ENCODE data around the gene PCDHGA1. TPM values are rescaled to one million over a fixed set of nuclear protein-coding genes. Genes with fewer than 3 reads are reported as not detected.
"Not testable (repeated sequence)": the region's sequence is repeated elsewhere in the genome, so short reads cannot be mapped to it uniquely, and the experiment has no call there.

The PCDHGA1 gene
- total and polyA plus RNA-seq, 10 donors: 0.04 to 0.52 (median 0.25) TPM; not detected in 1

DNA sequence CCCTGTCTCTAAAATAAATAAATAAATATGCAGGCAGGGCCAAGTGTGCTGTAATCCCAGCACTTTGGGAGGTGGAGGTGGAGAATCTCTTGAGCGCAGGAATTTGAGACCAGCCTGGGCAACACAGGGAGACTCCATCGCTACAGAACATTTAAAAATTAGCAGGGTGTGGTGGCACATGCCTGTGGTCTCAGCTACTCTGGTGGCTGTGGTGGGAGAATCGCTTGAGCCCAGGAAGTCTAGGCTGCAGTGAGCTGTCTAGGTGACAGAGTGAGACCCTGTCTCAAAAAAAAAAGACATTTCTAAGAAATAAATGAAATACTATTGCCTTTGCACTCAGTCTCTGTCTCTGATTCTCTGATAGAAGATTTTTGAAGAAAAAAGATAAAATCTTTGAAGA lies 81.3 kb downstream of the PCDHGA1 start:
- Histone ChIP-seq H3K36me3 (peaks cover 0 to 6% (median 0%) of the 10 kb centered on the region in 6 donors), H3K4me1 (peaks cover 0 to 21% (median 2%) of the 10 kb centered on the region in 6 donors), H3K27ac (no peak overlapping the region), H3K9me3 (peaks cover 4 to 98% (median 91%) of the 10 kb centered on the region in 8 donors), H3K4me3 (no peak overlapping the region), H3K27me3 (replicated peaks in 1 of 7) (peaks cover 0 to 99% (median 38%) of the 10 kb centered on the region in 7 donors)
- DNase-seq: no peak
- intact Hi-C loops (cut with DNase I; ENCODE audit: low total_unique reads): no loop called here
- TF ChIP-seq, protein P1, sequence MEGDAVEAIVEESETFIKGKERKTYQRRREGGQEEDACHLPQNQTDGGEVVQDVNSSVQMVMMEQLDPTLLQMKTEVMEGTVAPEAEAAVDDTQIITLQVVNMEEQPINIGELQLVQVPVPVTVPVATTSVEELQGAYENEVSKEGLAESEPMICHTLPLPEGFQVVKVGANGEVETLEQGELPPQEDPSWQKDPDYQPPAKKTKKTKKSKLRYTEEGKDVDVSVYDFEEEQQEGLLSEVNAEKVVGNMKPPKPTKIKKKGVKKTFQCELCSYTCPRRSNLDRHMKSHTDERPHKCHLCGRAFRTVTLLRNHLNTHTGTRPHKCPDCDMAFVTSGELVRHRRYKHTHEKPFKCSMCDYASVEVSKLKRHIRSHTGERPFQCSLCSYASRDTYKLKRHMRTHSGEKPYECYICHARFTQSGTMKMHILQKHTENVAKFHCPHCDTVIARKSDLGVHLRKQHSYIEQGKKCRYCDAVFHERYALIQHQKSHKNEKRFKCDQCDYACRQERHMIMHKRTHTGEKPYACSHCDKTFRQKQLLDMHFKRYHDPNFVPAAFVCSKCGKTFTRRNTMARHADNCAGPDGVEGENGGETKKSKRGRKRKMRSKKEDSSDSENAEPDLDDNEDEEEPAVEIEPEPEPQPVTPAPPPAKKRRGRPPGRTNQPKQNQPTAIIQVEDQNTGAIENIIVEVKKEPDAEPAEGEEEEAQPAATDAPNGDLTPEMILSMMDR (IDR thresholded peaks at IDR 0.05 in 8 of 11, conservative IDR thresholded peaks at IDR 0.05 in 3 of 11): no peak
- no peak for TF ChIP-seq POLR2A (IDR thresholded peaks at IDR 0.05)
- TF ChIP-seq POLR2AphosphoS5 (IDR thresholded peaks at IDR 0.05): no peak
- WGBS, 5 donors: 60 to 82% (median 73%) methylated on average over 3 of the region's 3 CpGs

DNA sequence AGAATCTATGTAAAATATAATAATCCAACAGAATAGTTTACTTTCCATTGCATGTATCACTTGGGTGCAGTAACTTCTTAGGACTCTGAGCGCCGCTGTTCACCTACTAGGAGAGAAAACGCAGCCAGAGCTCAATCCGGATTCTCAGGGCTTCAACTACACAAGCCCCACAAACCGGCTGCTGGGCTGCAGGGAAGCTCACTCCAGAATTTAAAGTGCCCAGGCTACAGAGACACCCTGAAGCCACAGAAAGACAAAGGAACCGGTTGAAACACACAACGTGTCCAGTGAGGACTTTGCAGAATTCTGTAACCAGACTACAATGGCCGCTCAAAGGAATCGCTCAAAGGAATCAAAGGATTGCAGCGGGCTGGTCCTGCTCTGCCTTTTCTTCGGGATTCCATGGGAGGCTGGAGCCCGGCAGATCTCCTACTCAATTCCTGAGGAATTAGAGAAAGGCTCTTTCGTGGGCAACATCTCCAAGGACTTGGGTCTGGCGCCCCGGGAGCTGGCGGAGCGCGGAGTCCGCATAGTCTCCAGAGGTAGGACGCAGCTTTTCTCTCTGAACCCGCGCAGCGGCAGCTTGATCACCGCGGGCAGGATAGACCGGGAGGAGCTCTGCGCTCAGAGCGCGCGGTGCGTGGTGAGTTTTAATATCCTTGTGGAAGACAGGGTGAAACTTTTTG lies 82.7 kb downstream of the PCDHGA1 start, which contains the start of gene PCDHGA10:
TSS of gene PCDHGA10 (plus strand) at position 134 of the 686 bp plus-strand sequence. CDS start at position 323, 189 bp downstream.
- no peak for TF ChIP-seq POLR2AphosphoS5 (IDR thresholded peaks at IDR 0.05)
- TF ChIP-seq, protein P1 (IDR thresholded peaks at IDR 0.05 in 8 of 11, conservative IDR thresholded peaks at IDR 0.05 in 3 of 11): peak in 9 of 11 experiments; percentile 3 to 65 (median 44)
- peaks cover 0 to 21% (median 5%) of the 10 kb centered on the region in 6 donors for H3K4me1 ChIP-seq
- DNase-seq: no peak
- H3K9me3 ChIP-seq: peaks cover 4 to 98% (median 88%) of the 10 kb centered on the region in 8 donors
- 12 to 16% (median 14%) methylated on average over 25 to 31 of the region's 31 CpGs for WGBS, 5 donors
- H3K27ac ChIP-seq: no peak within 1 kb of the TSS
- H3K36me3 ChIP-seq: peaks cover 0 to 6% (median 0%) of the 10 kb centered on the region in 6 donors
- intact Hi-C loops (cut with DNase I; ENCODE audit: low total_unique reads): no loop called here
- H3K4me3 ChIP-seq: peak within 1 kb of the TSS; percentile 11 to 60 (median 32)
- peaks cover 0 to 99% (median 30%) of the 10 kb centered on the region in 7 donors for H3K27me3 ChIP-seq (replicated peaks in 1 of 7)

DNA sequence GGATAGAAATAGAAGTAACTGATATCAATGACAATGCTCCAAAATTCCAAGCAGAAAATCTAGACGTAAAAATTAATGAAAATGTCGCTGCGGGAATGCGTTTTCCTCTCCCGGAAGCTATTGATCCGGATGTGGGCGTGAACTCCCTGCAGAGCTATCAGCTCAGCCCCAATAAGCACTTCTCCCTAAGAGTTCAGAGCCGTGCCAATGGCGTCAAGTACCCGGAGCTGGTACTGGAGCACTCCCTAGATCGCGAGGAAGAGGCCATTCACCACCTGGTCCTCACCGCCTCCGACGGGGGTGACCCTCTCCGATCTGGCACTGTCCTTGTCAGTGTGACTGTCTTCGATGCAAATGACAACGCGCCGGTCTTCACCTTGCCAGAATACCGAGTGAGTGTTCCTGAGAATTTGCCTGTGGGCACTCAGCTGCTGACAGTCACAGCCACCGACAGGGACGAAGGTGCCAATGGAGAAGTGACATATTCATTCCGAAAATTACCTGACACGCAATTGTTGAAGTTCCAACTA lies 83.3 kb downstream of the PCDHGA1 start:
- Histone ChIP-seq H3K27ac (no peak overlapping the region), H3K9me3 (peaks cover 4 to 98% (median 88%) of the 10 kb centered on the region in 8 donors), H3K4me3 (peak overlapping the region; percentile 11 to 60 (median 32)), H3K4me1 (peaks cover 0 to 21% (median 5%) of the 10 kb centered on the region in 6 donors), H3K36me3 (peaks cover 0 to 6% (median 0%) of the 10 kb centered on the region in 6 donors), H3K27me3 (replicated peaks in 1 of 7) (peaks cover 0 to 99% (median 28%) of the 10 kb centered on the region in 7 donors)
- intact Hi-C loops (cut with DNase I; ENCODE audit: low total_unique reads): no loop called here
- TF ChIP-seq POLR2A (IDR thresholded peaks at IDR 0.05) (no peak), POLR2AphosphoS5 (IDR thresholded peaks at IDR 0.05) (no peak)
- TF ChIP-seq, protein P1 (IDR thresholded peaks at IDR 0.05 in 8 of 11, conservative IDR thresholded peaks at IDR 0.05 in 3 of 11): no peak
- DNase-seq: no peak
- WGBS, 5 donors: 15 to 21% (median 17%) methylated on average over 25 of the region's 25 CpGs

DNA sequence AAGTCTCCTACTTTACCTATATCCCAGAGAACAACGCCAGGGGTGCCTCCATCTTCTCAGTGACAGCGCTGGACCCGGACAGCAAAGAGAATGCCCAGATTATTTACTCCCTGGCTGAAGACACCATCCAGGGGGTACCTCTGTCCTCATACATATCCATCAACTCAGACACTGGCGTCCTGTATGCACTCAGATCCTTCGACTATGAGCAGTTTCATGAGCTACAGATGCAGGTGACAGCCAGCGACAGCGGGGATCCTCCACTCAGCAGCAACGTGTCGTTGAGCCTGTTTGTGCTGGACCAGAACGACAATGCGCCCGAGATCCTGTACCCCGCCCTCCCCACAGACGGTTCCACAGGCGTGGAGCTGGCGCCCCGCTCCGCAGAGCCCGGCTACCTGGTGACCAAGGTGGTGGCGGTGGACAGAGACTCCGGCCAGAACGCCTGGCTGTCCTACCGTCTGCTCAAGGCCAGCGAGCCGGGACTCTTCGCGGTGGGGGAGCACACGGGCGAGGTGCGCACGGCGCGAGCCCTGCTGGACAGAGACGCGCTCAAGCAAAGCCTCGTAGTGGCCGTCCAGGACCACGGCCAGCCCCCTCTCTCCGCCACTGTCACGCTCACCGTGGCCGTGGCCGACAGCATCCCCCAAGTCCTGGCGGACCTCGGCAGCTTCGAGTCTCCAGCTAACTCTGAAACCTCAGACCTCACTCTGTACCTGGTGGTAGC lies 84.4 kb downstream of the PCDHGA1 start:
- WGBS, 5 donors: 24 to 39% (median 30%) methylated on average over 9 to 46 of the region's 46 CpGs

DNA sequence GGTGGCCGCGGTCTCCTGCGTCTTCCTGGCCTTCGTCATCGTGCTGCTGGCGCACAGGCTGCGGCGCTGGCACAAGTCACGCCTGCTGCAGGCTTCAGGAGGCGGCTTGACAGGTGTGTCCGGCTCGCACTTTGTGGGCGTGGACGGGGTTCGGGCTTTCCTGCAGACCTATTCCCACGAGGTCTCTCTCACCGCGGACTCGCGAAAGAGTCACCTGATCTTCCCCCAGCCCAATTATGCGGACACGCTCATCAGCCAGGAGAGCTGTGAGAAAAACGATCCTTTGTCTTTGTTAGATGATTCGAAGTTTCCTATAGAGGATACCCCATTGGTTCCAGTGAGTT lies 84.9 kb downstream of the PCDHGA1 start:
- H3K9me3 ChIP-seq: peaks cover 2 to 98% (median 88%) of the 10 kb centered on the region in 8 donors
- H3K4me1 ChIP-seq: peaks cover 0 to 21% (median 5%) of the 10 kb centered on the region in 6 donors
- WGBS, 5 donors: 18 to 39% (median 23%) methylated on average over 11 to 24 of the region's 24 CpGs
- not testable (repeated sequence) for H3K27ac ChIP-seq, H3K36me3 ChIP-seq, DNase-seq
- intact Hi-C loops (cut with DNase I; ENCODE audit: low total_unique reads): loop anchor here (5.0 kb wide), 1 partner anchor 147 kb away; no protein-coding TSS in a partner anchor
- peak overlapping the region in 1 of 8 donors; percentile 37 for H3K4me3 ChIP-seq
- peaks cover 0 to 99% (median 27%) of the 10 kb centered on the region in 7 donors for H3K27me3 ChIP-seq (replicated peaks in 1 of 7)

More for the DNA sequence above, 84.4 kb downstream of the PCDHGA1 start:
- Histone ChIP-seq H3K27me3 (replicated peaks in 1 of 7) (peaks cover 0 to 99% (median 29%) of the 10 kb centered on the region in 7 donors), H3K4me1 (peaks cover 0 to 21% (median 5%) of the 10 kb centered on the region in 6 donors), H3K9me3 (peaks cover 3 to 98% (median 88%) of the 10 kb centered on the region in 8 donors), H3K4me3 (peak overlapping the region in 1 of 8 donors; percentile 37)
- not testable (repeated sequence) for H3K27ac ChIP-seq, H3K36me3 ChIP-seq, DNase-seq
- intact Hi-C loops (cut with DNase I; ENCODE audit: low total_unique reads): loop anchor here (5.0 kb wide), 1 partner anchor 148 kb away; no protein-coding TSS in a partner anchor

All from spleen (tissue), 11 donors.